Measurements from ENCODE around the gene AHCYL2.

AHCYL2 gene

GRCh38 chr7:129454249-129454551 is 229.4 kb downstream of the AHCYL2 start:
- Histone ChIP-seq H3K4me1 (ENCODE audit: control insufficient read depth, insufficient read depth, low read length) (no peaks in the 10 kb centered on the region), H3K9ac (ENCODE audit: low read depth, low read length) (no peak overlapping the region), H3K36me3 (ENCODE audit: insufficient read depth, low read length) (peaks cover 49% of the 10 kb centered on the region), H3K4me3 (ENCODE audit: low read length) (no peak overlapping the region), H3K27me3 (ENCODE audit: control insufficient read depth, insufficient read depth, low read length) (no peaks in the 10 kb centered on the region), H3K4me2 (ENCODE audit: low read length) (no peak overlapping the region), H3K9me3 (replicated peaks; ENCODE audit: low read length) (no peaks in the 10 kb centered on the region)

GRCh38 chr7:129456421-129456820 is 231.6 kb downstream of the AHCYL2 start:
- Histone ChIP-seq H3K36me3 (ENCODE audit: insufficient read depth, low read length) (peaks cover 71% of the 10 kb centered on the region), H3K4me3 (ENCODE audit: low read length) (no peak overlapping the region), H3K4me2 (ENCODE audit: low read length) (no peak overlapping the region), H3K4me1 (ENCODE audit: control insufficient read depth, insufficient read depth, low read length) (no peaks in the 10 kb centered on the region), H3K27me3 (ENCODE audit: control insufficient read depth, insufficient read depth, low read length) (no peaks in the 10 kb centered on the region), H3K9me3 (replicated peaks; ENCODE audit: low read length) (no peaks in the 10 kb centered on the region), H3K9ac (ENCODE audit: low read depth, low read length) (no peak overlapping the region)

DNA sequence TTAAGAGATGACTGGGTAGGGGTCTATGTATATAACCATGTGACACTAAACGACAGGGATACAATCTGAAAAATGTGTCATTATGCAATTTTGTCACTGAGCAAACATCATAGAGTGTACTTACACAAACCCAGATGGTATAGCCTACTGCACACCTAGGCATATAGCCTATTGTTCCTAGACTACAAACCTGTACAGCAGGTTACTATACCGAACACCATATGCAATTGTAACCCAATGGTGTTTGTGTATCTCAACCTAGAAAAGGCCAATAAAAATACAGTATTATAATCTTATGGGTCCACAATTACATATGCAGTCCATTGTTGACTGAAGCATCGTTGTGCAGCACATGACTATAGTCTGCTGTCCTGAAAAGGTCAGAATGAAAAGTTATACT is 232.3 kb downstream of the AHCYL2 start:
- peaks cover 78% of the 10 kb centered on the region for H3K36me3 ChIP-seq (ENCODE audit: insufficient read depth, low read length)
- no peaks in the 10 kb centered on the region for H3K9me3 ChIP-seq (replicated peaks; ENCODE audit: low read length)
- no peaks in the 10 kb centered on the region for H3K4me1 ChIP-seq (ENCODE audit: control insufficient read depth, insufficient read depth, low read length)
- no peaks in the 10 kb centered on the region for H3K27me3 ChIP-seq (ENCODE audit: control insufficient read depth, insufficient read depth, low read length)
- no peak overlapping the region for H3K4me2 ChIP-seq (ENCODE audit: low read length)
- no peak overlapping the region for H3K4me3 ChIP-seq (ENCODE audit: low read length)
- H3K9ac ChIP-seq (ENCODE audit: low read depth, low read length), result no peak overlapping the region

- H3K4me3 ChIP-seq (ENCODE audit: low read length), result no peak overlapping the region
- H3K4me2 ChIP-seq (ENCODE audit: low read length), result no peak overlapping the region
- peaks cover 85% of the 10 kb centered on the region for H3K36me3 ChIP-seq (ENCODE audit: insufficient read depth, low read length)
- no peaks in the 10 kb centered on the region for H3K4me1 ChIP-seq (ENCODE audit: control insufficient read depth, insufficient read depth, low read length)
- H3K27me3 ChIP-seq (ENCODE audit: control insufficient read depth, insufficient read depth, low read length), result no peaks in the 10 kb centered on the region
- H3K9ac ChIP-seq (ENCODE audit: low read depth, low read length), result no peak overlapping the region
- H3K9me3 ChIP-seq (replicated peaks; ENCODE audit: low read length), result no peaks in the 10 kb centered on the region
These were observed 233.3 kb downstream of the AHCYL2 start for GRCh38 chr7:129458171-129458570.

DNA sequence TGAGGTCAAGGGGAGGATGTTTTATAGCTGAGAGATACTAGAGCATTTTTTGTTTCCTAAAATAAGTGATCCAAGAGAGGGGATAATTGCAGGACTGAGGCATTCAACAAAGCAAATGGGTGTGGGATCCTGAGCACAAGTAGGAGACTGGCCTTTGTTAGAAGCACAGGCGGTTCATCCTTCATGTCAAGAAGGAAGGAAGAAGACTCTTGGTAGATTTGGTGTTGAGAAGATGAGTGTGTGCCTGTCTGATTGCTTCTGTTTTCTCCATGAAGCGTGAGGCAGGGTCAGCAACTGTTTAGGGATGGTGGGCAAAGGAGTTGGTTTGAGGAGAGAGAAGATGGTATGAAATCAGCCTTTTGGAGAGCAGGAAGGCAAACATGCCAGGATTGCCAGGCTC is 237.0 kb downstream of the AHCYL2 start:
- Histone ChIP-seq H3K4me3 (ENCODE audit: low read length) (no peak overlapping the region), H3K9ac (ENCODE audit: low read depth, low read length) (no peak overlapping the region), H3K4me1 (ENCODE audit: control insufficient read depth, insufficient read depth, low read length) (peaks cover 5% of the 10 kb centered on the region), H3K36me3 (ENCODE audit: insufficient read depth, low read length) (peaks cover 80% of the 10 kb centered on the region), H3K27me3 (ENCODE audit: control insufficient read depth, insufficient read depth, low read length) (no peaks in the 10 kb centered on the region), H3K4me2 (ENCODE audit: low read length) (no peak overlapping the region), H3K9me3 (replicated peaks; ENCODE audit: low read length) (no peaks in the 10 kb centered on the region)

DNA sequence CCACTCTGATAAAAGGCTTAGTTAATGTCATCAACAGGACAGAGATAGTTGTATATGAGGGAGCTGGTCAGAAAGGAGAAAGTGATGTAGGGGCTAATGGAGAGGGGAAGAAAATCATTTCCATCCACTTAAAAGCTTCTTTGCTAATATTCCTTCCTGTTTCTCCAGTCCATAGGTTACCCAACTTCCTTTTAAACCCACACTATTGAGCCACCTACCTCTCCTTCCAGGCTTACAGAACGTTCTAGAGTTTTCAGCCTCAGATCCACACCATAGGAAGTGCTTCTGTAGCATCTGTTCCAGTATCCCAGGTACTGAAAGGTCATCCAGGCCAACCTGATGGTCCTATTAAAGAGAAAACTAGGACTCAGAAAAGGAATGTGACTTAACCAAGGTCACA is 237.6 kb downstream of the AHCYL2 start:
- Histone ChIP-seq H3K9ac (ENCODE audit: low read depth, low read length) (no peak overlapping the region), H3K36me3 (ENCODE audit: insufficient read depth, low read length) (peaks cover 78% of the 10 kb centered on the region), H3K9me3 (replicated peaks; ENCODE audit: low read length) (no peaks in the 10 kb centered on the region), H3K27me3 (ENCODE audit: control insufficient read depth, insufficient read depth, low read length) (no peaks in the 10 kb centered on the region), H3K4me3 (ENCODE audit: low read length) (no peak overlapping the region), H3K4me1 (ENCODE audit: control insufficient read depth, insufficient read depth, low read length) (peaks cover 10% of the 10 kb centered on the region), H3K4me2 (ENCODE audit: low read length) (no peak overlapping the region)

- H3K36me3 ChIP-seq (ENCODE audit: insufficient read depth, low read length), result peaks cover 77% of the 10 kb centered on the region
- no peak overlapping the region for H3K9ac ChIP-seq (ENCODE audit: low read depth, low read length)
- no peaks in the 10 kb centered on the region for H3K9me3 ChIP-seq (replicated peaks; ENCODE audit: low read length)
These were observed 239.4 kb downstream of the AHCYL2 start for GRCh38 chr7:129464194-129464593.

DNA sequence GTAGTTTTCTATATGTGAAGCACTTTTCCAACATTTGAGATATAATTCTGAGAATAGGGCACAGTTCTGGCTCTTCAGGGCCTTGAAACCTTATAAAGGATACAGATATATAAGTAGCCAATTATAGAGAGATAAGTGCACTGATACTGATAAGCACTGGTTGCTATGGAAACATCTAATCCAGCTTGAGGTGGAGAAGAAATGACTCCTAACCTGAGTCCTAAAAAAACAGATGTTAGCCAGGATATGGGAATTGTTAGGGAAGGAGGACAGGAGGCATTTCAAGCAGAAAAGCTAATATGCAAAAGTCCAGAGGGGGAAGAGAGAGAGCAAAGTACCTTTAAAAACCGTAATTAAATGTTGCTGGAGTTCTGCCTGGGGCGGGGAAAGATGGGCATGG is 240.2 kb downstream of the AHCYL2 start:
- Histone ChIP-seq H3K36me3 (ENCODE audit: insufficient read depth, low read length) (peaks cover 68% of the 10 kb centered on the region), H3K27me3 (ENCODE audit: control insufficient read depth, insufficient read depth, low read length) (no peaks in the 10 kb centered on the region), H3K4me2 (ENCODE audit: low read length) (no peak overlapping the region), H3K9me3 (replicated peaks; ENCODE audit: low read length) (no peaks in the 10 kb centered on the region), H3K4me3 (ENCODE audit: low read length) (no peak overlapping the region), H3K9ac (ENCODE audit: low read depth, low read length) (no peak overlapping the region), H3K4me1 (ENCODE audit: control insufficient read depth, insufficient read depth, low read length) (peaks cover 16% of the 10 kb centered on the region)

More at GRCh38 chr7:129464194-129464593, 239.4 kb downstream of the AHCYL2 start:
- Histone ChIP-seq H3K4me2 (ENCODE audit: low read length) (no peak overlapping the region), H3K4me1 (ENCODE audit: control insufficient read depth, insufficient read depth, low read length) (peaks cover 16% of the 10 kb centered on the region), H3K4me3 (ENCODE audit: low read length) (no peak overlapping the region), H3K27me3 (ENCODE audit: control insufficient read depth, insufficient read depth, low read length) (no peaks in the 10 kb centered on the region)

DNA sequence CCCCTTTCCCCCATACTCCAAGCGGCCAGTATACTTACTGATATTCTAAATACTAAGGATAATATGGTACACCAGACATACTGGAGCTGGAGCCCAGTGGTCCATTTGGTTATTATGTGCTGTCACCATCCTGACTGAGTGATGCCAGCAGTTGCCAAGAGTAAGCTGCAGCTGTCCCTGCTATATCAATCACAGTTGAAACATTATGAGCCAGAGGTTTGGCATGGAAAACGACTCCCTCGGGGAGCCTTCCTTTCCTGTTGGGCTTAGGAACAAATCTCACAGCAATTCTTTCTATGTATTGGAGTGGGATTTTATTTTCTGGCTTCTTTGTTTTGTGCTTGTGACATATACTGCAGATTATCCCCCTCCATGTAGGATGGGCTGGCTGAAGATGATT is 242.0 kb downstream of the AHCYL2 start:
- peaks cover 56% of the 10 kb centered on the region for H3K36me3 ChIP-seq (ENCODE audit: insufficient read depth, low read length)
- no peak overlapping the region for H3K4me2 ChIP-seq (ENCODE audit: low read length)
- H3K4me3 ChIP-seq (ENCODE audit: low read length), result no peak overlapping the region
- H3K4me1 ChIP-seq (ENCODE audit: control insufficient read depth, insufficient read depth, low read length), result peaks cover 25% of the 10 kb centered on the region
- no peak overlapping the region for H3K9ac ChIP-seq (ENCODE audit: low read depth, low read length)
- H3K9me3 ChIP-seq (replicated peaks; ENCODE audit: low read length), result no peaks in the 10 kb centered on the region
- no peaks in the 10 kb centered on the region for H3K27me3 ChIP-seq (ENCODE audit: control insufficient read depth, insufficient read depth, low read length)

DNA sequence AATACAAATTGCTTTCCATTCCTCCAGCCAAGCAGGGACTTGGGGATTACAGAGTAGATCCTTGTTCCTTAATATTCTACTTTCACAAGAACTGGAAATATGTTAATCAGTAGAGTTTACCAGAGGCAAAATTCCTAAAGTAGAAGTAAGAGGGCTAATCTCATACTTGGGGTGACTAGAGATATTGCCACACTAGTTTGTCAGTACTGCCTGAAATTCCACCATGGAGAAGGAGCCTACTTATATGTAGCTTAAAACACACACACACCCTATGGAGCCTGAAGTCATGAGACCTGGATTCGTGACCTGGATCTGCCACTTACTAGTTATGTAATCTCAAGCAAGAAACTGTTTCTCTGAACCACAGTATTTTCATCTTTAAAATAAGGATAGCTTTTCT is 243.3 kb downstream of the AHCYL2 start:
- H3K4me3 ChIP-seq (ENCODE audit: low read length), result no peak overlapping the region
- H3K27me3 ChIP-seq (ENCODE audit: control insufficient read depth, insufficient read depth, low read length), result no peaks in the 10 kb centered on the region
- H3K36me3 ChIP-seq (ENCODE audit: insufficient read depth, low read length), result peaks cover 43% of the 10 kb centered on the region
- no peak overlapping the region for H3K4me2 ChIP-seq (ENCODE audit: low read length)
- H3K4me1 ChIP-seq (ENCODE audit: control insufficient read depth, insufficient read depth, low read length), result peaks cover 25% of the 10 kb centered on the region
- H3K9ac ChIP-seq (ENCODE audit: low read depth, low read length), result no peak overlapping the region
- H3K9me3 ChIP-seq (replicated peaks; ENCODE audit: low read length), result no peaks in the 10 kb centered on the region

DNA sequence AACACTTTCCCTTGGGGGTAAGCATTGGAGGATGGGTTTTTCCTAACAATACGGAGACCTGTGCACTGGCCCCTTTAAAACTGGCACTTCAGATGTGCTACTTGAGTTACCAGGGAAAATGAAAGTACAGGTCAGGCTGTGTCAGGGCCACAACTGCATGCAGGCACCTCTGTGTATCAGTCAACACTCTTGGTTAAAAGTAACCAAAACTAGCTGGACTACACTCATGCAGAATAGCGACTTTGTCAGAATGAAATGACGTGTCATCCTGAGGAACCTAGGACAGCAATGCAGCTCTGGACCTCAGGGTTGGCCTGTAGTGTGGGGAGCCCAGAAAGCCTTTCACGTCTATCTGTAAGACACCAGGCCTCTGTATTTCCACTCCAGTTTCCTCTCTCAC is 243.7 kb downstream of the AHCYL2 start:
- H3K27me3 ChIP-seq (ENCODE audit: control insufficient read depth, insufficient read depth, low read length), result no peaks in the 10 kb centered on the region
- H3K4me1 ChIP-seq (ENCODE audit: control insufficient read depth, insufficient read depth, low read length), result peaks cover 25% of the 10 kb centered on the region
- no peak overlapping the region for H3K4me3 ChIP-seq (ENCODE audit: low read length)
- H3K9me3 ChIP-seq (replicated peaks; ENCODE audit: low read length), result no peaks in the 10 kb centered on the region
- no peak overlapping the region for H3K9ac ChIP-seq (ENCODE audit: low read depth, low read length)
- no peak overlapping the region for H3K4me2 ChIP-seq (ENCODE audit: low read length)
- H3K36me3 ChIP-seq (ENCODE audit: insufficient read depth, low read length), result peaks cover 40% of the 10 kb centered on the region

DNA sequence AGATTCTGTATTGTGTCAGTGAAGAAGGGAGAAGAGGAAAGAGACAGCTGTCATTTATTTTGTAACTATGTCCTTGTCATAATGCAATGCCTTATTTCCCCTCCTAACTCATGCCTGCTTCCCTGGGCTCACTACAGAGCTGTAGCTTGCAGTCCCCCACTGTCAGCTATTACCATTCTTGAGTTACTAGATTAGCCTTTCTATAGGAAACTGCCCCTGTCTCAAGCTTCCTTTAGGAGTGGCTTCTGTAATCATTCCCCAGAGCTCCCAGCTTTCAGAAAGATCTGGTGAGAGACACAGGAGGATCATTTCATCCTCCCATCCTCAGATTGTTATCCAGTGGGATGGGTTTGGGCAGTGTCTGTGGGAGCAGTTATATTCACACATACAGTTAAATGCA is 245.1 kb downstream of the AHCYL2 start:
- Histone ChIP-seq H3K27me3 (ENCODE audit: control insufficient read depth, insufficient read depth, low read length) (no peaks in the 10 kb centered on the region), H3K36me3 (ENCODE audit: insufficient read depth, low read length) (peaks cover 32% of the 10 kb centered on the region), H3K4me2 (ENCODE audit: low read length) (no peak overlapping the region), H3K9me3 (replicated peaks; ENCODE audit: low read length) (no peaks in the 10 kb centered on the region), H3K4me3 (ENCODE audit: low read length) (no peak overlapping the region), H3K4me1 (ENCODE audit: control insufficient read depth, insufficient read depth, low read length) (peaks cover 25% of the 10 kb centered on the region), H3K9ac (ENCODE audit: low read depth, low read length) (no peak overlapping the region)
